DMS153 treated with DMSO at 0.1 percent for 48 hours (cell line): Measurements from ENCODE around the gene RABL3.
"Not testable (repeated sequence)": the region's sequence is repeated elsewhere in the genome, so short reads cannot be mapped to it uniquely, and the experiment has no call there.

ENCODE experiments used
- DNase-seq: peaks from one replicate; lab custom pipeline; 2025; ENCODE audit not compliant: unreplicated experiment; lab: John Stamatoyannopoulos, UW

The RABL3 gene

DNA sequence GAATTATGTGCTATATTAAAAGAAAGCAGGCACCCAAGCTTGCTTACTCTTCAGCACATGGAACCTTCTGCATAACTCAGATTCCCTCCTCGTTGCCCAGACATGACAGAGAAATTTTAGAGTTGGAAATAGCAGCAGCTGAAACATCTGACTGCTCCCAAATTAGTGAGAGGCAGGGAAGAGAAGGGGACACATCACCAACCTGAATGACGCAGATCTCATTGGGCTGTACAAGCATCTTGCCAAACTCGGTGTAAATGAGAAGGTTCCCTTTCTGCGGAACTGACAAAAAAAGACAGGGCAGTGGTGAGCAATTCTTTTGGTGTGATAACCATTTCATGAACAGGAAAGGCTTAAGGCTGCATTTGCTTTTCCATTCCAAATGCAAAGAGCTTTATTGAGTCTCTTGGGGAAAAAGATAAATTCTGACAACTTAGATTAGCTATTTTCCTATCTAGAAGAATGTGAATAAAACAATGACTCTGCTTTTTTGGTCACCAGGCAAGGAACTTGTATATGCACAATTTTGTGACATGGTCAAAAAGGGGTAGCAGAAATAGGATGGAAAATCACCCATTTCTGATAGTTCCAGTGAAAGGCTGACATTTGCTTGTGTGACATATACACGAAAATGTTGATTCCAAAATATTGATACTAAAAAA is 95.4 kb downstream of the RABL3 start:
- no peak for DNase-seq

DNA sequence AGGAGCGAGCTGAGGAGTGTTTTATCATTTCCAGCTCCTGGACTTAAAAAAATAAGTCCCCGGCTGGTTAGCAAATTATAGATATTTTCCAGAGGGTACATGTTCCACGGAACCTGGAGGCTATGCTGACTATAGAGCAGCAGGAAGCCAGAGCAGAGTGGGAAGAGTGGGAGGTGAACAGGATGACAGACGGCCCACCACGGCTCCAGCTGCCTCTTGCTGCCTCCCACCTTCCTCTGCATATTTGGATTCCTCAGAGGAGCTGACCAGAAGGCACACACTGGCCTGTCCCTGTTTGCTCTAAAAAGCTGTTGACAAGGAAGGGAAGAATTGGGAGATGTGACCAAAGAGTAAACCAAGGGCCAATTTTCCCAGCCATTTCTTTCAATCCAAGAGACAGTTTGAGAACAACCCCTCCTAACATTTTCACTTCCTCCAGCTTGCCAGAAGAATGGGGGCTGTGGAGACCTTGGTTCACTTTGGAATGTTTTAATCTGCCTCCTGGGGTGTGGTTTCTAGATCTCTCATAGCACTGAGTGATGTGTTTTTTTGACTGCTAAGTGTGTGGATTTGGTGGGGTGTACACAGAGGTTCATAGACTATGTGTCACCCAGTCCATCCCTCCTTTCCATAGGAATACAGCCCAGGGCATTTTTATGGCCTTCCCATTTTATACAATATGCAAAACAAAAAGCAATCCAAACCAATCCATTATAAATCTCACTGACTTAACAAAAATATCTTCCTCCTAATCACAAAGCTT is 97.1 kb downstream of the RABL3 start:
- DNase-seq = no peak

GRCh38 chr3:120642368-120642948 is 99.9 kb downstream of the RABL3 start:
- no peak for DNase-seq

DNA sequence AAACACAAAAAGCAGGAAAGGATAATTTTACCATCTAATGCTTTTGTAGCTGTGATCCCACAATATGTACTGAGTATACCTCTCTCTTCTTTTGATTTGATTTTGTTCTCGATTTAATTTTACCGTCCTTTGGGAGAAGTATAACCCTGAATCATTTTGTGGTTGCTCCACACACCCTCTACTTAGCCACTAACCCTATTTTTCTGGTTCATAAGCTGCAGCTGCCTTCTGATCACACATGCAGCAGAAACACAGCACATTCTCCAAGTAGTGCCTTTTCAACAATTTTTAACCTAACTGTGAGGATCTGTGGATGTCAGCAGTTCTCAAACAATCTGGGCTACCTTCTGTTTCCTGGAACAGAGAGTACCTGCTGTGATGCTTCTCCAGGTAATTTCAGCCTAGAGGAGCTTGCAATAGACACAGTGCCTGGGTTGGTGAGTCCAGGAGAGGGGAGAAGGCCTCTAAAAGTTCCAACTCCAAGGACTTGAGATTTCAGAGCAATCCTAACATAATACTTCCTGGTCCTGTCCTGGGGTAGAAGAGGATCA is 100.5 kb downstream of the RABL3 start:
- DNase-seq = no peak

- no peak for DNase-seq
Observed at GRCh38 chr3:120640231-120640630, 102.1 kb downstream of the RABL3 start.

- DNase-seq = not testable (repeated sequence)
Observed at GRCh38 chr3:120638820-120639219, 103.5 kb downstream of the RABL3 start.

DNA sequence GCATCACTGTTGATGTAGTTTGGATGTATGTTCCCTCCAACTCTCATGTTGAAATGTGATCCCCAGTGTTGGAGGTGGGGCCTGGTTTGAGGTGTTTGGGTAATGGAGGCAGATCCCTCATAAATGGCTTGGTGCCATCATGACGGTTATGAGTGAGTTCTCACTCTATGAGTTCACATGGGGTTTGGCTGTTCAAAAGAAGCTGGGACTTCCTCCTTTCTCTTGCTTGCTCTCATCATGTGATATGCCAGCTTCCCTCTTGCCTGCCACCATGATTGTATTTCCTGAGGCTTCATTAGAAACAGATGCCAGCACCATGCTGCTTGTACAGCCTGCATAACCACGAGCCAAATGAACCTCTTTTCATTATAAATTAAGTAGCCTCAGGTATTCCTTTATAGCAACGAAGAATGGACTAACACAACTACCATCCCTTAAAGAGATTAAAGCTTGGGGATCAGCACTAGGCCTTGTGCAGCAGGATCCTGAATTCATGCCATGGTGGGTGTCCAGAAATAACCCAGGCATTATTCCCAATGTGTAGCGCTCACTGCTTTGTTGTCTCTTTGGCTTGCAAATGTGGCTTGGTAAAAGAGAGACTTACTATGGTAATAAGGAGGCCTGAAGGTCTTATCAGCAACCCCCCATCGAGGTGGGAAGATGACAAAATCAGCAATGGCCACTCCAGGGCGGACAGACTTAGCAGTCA is 104.3 kb downstream of the RABL3 start:
- DNase-seq = no peak

DNA sequence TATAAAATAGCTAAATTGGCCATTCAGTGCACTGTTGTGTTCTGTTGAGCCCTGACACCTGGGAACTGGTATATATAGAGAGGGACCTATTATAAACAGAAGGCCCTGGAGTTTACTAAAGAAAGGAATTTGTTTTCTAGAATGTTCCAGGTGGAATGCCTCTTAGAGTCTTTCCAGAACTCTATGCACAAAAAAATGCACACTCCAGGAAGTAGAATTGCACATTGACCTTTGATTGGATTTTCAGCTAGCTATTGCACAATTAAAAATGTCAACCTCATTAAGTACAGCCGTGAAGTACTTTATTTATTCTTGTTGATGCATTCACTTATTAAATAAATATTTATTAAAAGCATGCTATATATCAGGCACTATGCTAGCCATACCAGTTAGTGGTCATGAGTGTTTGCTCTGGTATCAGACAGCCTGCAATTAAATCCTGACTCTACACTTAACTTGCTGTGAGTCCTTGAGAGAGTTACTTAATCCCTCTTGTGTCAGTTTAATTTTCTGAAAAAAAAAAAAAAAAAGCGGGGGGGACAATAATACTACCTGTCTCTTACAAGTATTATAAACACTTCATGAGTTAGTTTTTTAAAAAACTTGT is 105.4 kb downstream of the RABL3 start:
- DNase-seq = no peak
